Activated CD4-positive, alpha-beta T cell treated with anti-CD3 and anti-CD28 coated beads, Interleukin-2, amount 10 ng/mL, durations not matched to agents 7 days and 5 days (primary cell): Measurements from ENCODE around the gene GNB1L. TPM values are rescaled to one million over a fixed set of nuclear protein-coding genes. Genes with fewer than 3 reads are reported as not detected.
"Not testable (repeated sequence)": the region's sequence is repeated elsewhere in the genome, so short reads cannot be mapped to it uniquely, and the experiment has no call there.

ENCODE experiments used
- CTCF ChIA-PET: fragments of 350-600 bp; sonication (Branson Sonifier 250); formaldehyde crosslinking; loops from one replicate; lab custom pipeline; 2021; ENCODE audit warnings: antibody characterized with exemption; lab: Charles Lee
- POLR2A ChIA-PET: fragments of 350-600 bp; sonication (Branson Sonifier 250); formaldehyde crosslinking; loops from one replicate; lab custom pipeline; 2021; ENCODE audit warnings: antibody characterized with exemption; lab: Charles Lee
- DNase-seq: peaks from one replicate; pipeline ENCODE4 v3.0.0-alpha.2; 2020
- H3K27ac Mint-ChIP-seq: one replicate; pipeline ENCODE4 v1.8.0; 2021; ENCODE audit warnings: mild to moderate bottlenecking, moderate library complexity, mixed read lengths
- H3K27me3 Mint-ChIP-seq: one replicate; pipeline ENCODE4 v1.8.0; 2021; ENCODE audit warnings: mixed read lengths
- H3K36me3 Mint-ChIP-seq: one replicate; pipeline ENCODE4 v1.8.0; 2021; ENCODE audit warnings: low read depth, mixed read lengths
- H3K4me1 Mint-ChIP-seq: one replicate; pipeline ENCODE4 v1.8.0; 2021; ENCODE audit warnings: mixed read lengths
- H3K4me3 Mint-ChIP-seq: one replicate; pipeline ENCODE4 v1.8.0; 2021; ENCODE audit warnings: mild to moderate bottlenecking, moderate library complexity, mixed read lengths
- H3K9me3 Mint-ChIP-seq: one replicate; pipeline ENCODE4 v1.8.0; 2021; ENCODE audit warnings: mixed read lengths
- total RNA-seq, 2 experiments: library from RNA; stranded (reverse); gene quantifications; one replicate each; pipeline ENCODE4 v1.2.3, GENCODE V29; 2021

The GNB1L gene
- total RNA-seq, 2 experiments from 2014 or later = 5.3 to 7.3 TPM

- CTCF ChIA-PET = no interaction called here
- H3K36me3 Mint-ChIP-seq = peaks cover 3% of the 10 kb centered on the region
- H3K4me3 Mint-ChIP-seq = no peak overlapping the region
These were observed 56.5 kb downstream of the GNB1L start for GRCh38 chr22:19798003-19798665.

GRCh38 chr22:19797086-19798002, 57.3 kb downstream of the GNB1L start:
- no peaks in the 10 kb centered on the region for H3K9me3 Mint-ChIP-seq
- H3K36me3 Mint-ChIP-seq = peaks cover 5% of the 10 kb centered on the region
- no peaks in the 10 kb centered on the region for H3K4me1 Mint-ChIP-seq
- H3K27ac Mint-ChIP-seq = no peak overlapping the region
- H3K27me3 Mint-ChIP-seq = no peaks in the 10 kb centered on the region
- no peak for DNase-seq
- H3K4me3 Mint-ChIP-seq = no peak overlapping the region
- CTCF ChIA-PET = interaction anchor here (0.7 kb wide), 1 partner anchor 147 kb away, joined by 3 read pairs; no protein-coding TSS in a partner anchor
- POLR2A ChIA-PET = no interaction called here

More at GRCh38 chr22:19798003-19798665, 56.5 kb downstream of the GNB1L start:
- POLR2A ChIA-PET = no interaction called here
- no peaks in the 10 kb centered on the region for H3K4me1 Mint-ChIP-seq
- H3K27me3 Mint-ChIP-seq = no peaks in the 10 kb centered on the region
- no peak for DNase-seq
- no peaks in the 10 kb centered on the region for H3K9me3 Mint-ChIP-seq
- no peak overlapping the region for H3K27ac Mint-ChIP-seq

- Mint-ChIP-seq H3K4me1 (no peaks in the 10 kb centered on the region), H3K27me3 (no peaks in the 10 kb centered on the region), H3K27ac (no peak overlapping the region), H3K9me3 (no peaks in the 10 kb centered on the region), H3K4me3 (no peak overlapping the region), H3K36me3 (peaks cover 9% of the 10 kb centered on the region)
- POLR2A ChIA-PET = no interaction called here
- CTCF ChIA-PET = interaction anchor here (0.7 kb wide), 1 partner anchor 148 kb away, joined by 3 read pairs; no protein-coding TSS in a partner anchor
- no peak for DNase-seq
These were observed 58.5 kb downstream of the GNB1L start for GRCh38 chr22:19796160-19796559.

GRCh38 chr22:19795617-19796008, 59.1 kb downstream of the GNB1L start:
- ChIA-PET CTCF (no interaction called here), POLR2A (no interaction called here)
- Mint-ChIP-seq H3K9me3 (no peaks in the 10 kb centered on the region), H3K36me3 (peaks cover 9% of the 10 kb centered on the region), H3K27ac (no peak overlapping the region), H3K4me1 (no peaks in the 10 kb centered on the region), H3K4me3 (no peak overlapping the region), H3K27me3 (no peaks in the 10 kb centered on the region)
- no peak for DNase-seq

- H3K4me3 Mint-ChIP-seq = no peak overlapping the region
These were observed 60.9 kb downstream of the GNB1L start for GRCh38 chr22:19793661-19794310.

GRCh38 chr22:19793161-19793560, 61.5 kb downstream of the GNB1L start:
- no peak overlapping the region for H3K27ac Mint-ChIP-seq
- no peaks in the 10 kb centered on the region for H3K4me1 Mint-ChIP-seq
- CTCF ChIA-PET = interaction anchor here (1.2 kb wide), 1 partner anchor 15 kb away, joined by 3 read pairs; no protein-coding TSS in a partner anchor
- no peaks in the 10 kb centered on the region for H3K27me3 Mint-ChIP-seq
- no peak for DNase-seq
- POLR2A ChIA-PET = no interaction called here
- no peak overlapping the region for H3K4me3 Mint-ChIP-seq
- peaks cover 9% of the 10 kb centered on the region for H3K36me3 Mint-ChIP-seq
- no peaks in the 10 kb centered on the region for H3K9me3 Mint-ChIP-seq

More at GRCh38 chr22:19793661-19794310, 60.9 kb downstream of the GNB1L start:
- no peaks in the 10 kb centered on the region for H3K9me3 Mint-ChIP-seq
- CTCF ChIA-PET = interaction anchor here (0.6 kb wide), 1 partner anchor 1135 kb away, joined by 5 read pairs; no protein-coding TSS in a partner anchor
- no peak for DNase-seq
- H3K4me1 Mint-ChIP-seq = no peaks in the 10 kb centered on the region
- POLR2A ChIA-PET = no interaction called here
- H3K27me3 Mint-ChIP-seq = no peaks in the 10 kb centered on the region
- peaks cover 9% of the 10 kb centered on the region for H3K36me3 Mint-ChIP-seq
- no peak overlapping the region for H3K27ac Mint-ChIP-seq

- H3K36me3 Mint-ChIP-seq, H3K27me3 Mint-ChIP-seq, H3K4me1 Mint-ChIP-seq, H3K4me3 Mint-ChIP-seq, H3K27ac Mint-ChIP-seq, H3K9me3 Mint-ChIP-seq, DNase-seq, POLR2A ChIA-PET: not testable (repeated sequence)
- CTCF ChIA-PET = interaction anchor here (1.2 kb wide), 2 partner anchors 9 to 14 kb away, joined by 3 to 4 read pairs; no protein-coding TSS in a partner anchor
These were observed 62.2 kb downstream of the GNB1L start for GRCh38 chr22:19792383-19792896.

GRCh38 chr22:19791894-19792293, 62.8 kb downstream of the GNB1L start:
- H3K36me3 Mint-ChIP-seq = peaks cover 9% of the 10 kb centered on the region
- DNase-seq = no peak
- H3K9me3 Mint-ChIP-seq = no peaks in the 10 kb centered on the region
- POLR2A ChIA-PET = no interaction called here
- no peak overlapping the region for H3K27ac Mint-ChIP-seq
- CTCF ChIA-PET = interaction anchor here (1.1 to 1.2 kb wide), 3 partner anchors 10 to 114 kb away, joined by 3 to 4 read pairs (median 3); no protein-coding TSS in a partner anchor
- H3K27me3 Mint-ChIP-seq = no peaks in the 10 kb centered on the region
- H3K4me3 Mint-ChIP-seq = no peak overlapping the region
- no peaks in the 10 kb centered on the region for H3K4me1 Mint-ChIP-seq

GRCh38 chr22:19791243-19791642, 63.4 kb downstream of the GNB1L start:
- Mint-ChIP-seq H3K27ac (no peak overlapping the region), H3K36me3 (peaks cover 9% of the 10 kb centered on the region), H3K4me3 (no peak overlapping the region), H3K27me3 (no peaks in the 10 kb centered on the region), H3K9me3 (no peaks in the 10 kb centered on the region), H3K4me1 (no peaks in the 10 kb centered on the region)
- CTCF ChIA-PET = interaction anchor here (0.6 to 1.2 kb wide), 3 partner anchors 11 to 223 kb away, joined by 3 to 4 read pairs (median 3); no protein-coding TSS in a partner anchor
- POLR2A ChIA-PET = no interaction called here
- DNase-seq = no peak

GRCh38 chr22:19789828-19790227, 64.8 kb downstream of the GNB1L start:
- Mint-ChIP-seq H3K9me3 (no peaks in the 10 kb centered on the region), H3K36me3 (peaks cover 9% of the 10 kb centered on the region), H3K4me3 (no peak overlapping the region), H3K27me3 (no peaks in the 10 kb centered on the region), H3K4me1 (no peaks in the 10 kb centered on the region), H3K27ac (no peak overlapping the region)
- DNase-seq = no peak
- CTCF ChIA-PET = interaction anchor here (0.7 kb wide), 1 partner anchor 32 kb away, joined by 3 read pairs; no protein-coding TSS in a partner anchor
- POLR2A ChIA-PET = no interaction called here

GRCh38 chr22:19789406-19789805, 65.3 kb downstream of the GNB1L start:
- Mint-ChIP-seq H3K4me3 (no peak overlapping the region), H3K27me3 (no peaks in the 10 kb centered on the region), H3K4me1 (no peaks in the 10 kb centered on the region), H3K36me3 (peaks cover 9% of the 10 kb centered on the region), H3K9me3 (no peaks in the 10 kb centered on the region), H3K27ac (no peak overlapping the region)
- CTCF ChIA-PET = interaction anchor here (0.6 to 0.7 kb wide), 3 partner anchors 31 to 851 kb away, joined by 3 to 5 read pairs (median 3); no protein-coding TSS in a partner anchor
- DNase-seq = no peak
- POLR2A ChIA-PET = no interaction called here

GRCh38 chr22:19788661-19789225, 65.9 kb downstream of the GNB1L start:
- Mint-ChIP-seq H3K9me3 (no peaks in the 10 kb centered on the region), H3K27me3 (no peaks in the 10 kb centered on the region), H3K36me3 (peaks cover 9% of the 10 kb centered on the region), H3K4me3 (no peak overlapping the region), H3K27ac (no peak overlapping the region), H3K4me1 (no peaks in the 10 kb centered on the region)
- no peak for DNase-seq
- POLR2A ChIA-PET = no interaction called here
- CTCF ChIA-PET = interaction anchor here (0.6 kb wide), 2 partner anchors 155 to 850 kb away, joined by 3 to 5 read pairs; no protein-coding TSS in a partner anchor
